G401 (cell line): ENCODE results near the gene TMEM273. TPM values are rescaled to one million over a fixed set of nuclear protein-coding genes. Genes with fewer than 3 reads are reported as not detected.
A peak's percentile ranks its signal among the peaks of the same experiment; 100 is the strongest.

ENCODE experiments used
- DNase-seq: peaks from one replicate; pipeline ENCODE4 v3.0.0-alpha.2; 2015; ENCODE audit warnings: low spot score
- in situ Hi-C: cut with HindIII; loops from 2 replicates; pipeline ENCODE4 v1.10.0; 2016; ENCODE audit warnings: low sequenced_read_pairs, mixed read lengths
- total RNA-seq: library from RNA; depleted of rRNA; stranded (reverse); fragments of >200 nt; shearing (Covaris generic); gene quantifications from 2 replicates; pipeline ENCODE4 v1.2.3, GENCODE V29; 2014

Gene TMEM273
- total RNA-seq, 1 experiment from 2014 or later, result not detected

DNA sequence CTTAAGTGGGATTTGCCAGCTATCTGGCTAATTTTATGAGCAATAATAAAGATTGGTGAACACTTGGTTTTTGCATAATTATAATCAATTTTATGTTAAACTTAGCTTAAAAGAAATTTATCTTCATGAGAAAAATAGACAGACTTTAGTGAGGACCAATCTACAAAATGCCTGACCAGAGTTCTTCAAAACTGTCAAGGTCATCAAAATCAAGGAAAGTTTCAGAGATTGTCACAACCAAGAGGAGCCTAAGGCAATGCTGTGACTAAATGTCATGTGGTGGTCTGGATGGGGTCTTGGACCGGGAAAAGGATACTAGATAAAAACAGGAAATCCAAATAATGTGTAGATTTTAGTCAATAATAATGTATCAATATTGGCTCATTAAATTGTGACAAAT lies 36.7 kb downstream of the TMEM273 start:
- in situ Hi-C loops, result no loop called here

DNA sequence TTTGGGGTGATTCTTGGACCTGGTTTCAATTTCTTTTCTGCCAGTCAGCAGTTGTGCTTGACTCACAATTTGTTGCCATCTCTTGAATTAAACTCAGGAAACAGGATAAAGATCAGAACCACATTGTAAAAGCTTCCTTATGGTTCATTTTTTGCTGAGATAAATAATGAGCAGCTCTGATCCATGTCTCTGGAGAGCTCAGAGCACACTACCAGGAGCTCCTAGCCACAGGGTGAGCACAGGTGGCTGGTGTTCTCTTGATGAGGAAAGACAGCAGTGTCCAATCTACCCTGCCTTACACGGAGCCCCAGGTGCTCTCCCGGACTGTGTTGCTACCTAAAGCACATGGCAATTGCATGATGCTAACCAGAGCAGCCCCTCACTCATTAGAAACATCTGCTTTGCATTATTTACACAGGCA lies 37.2 kb downstream of the TMEM273 start:
- no peak for DNase-seq
- in situ Hi-C loops, result no loop called here

More for the DNA sequence above, 36.7 kb downstream of the TMEM273 start:
- DNase-seq, result no peak

DNA sequence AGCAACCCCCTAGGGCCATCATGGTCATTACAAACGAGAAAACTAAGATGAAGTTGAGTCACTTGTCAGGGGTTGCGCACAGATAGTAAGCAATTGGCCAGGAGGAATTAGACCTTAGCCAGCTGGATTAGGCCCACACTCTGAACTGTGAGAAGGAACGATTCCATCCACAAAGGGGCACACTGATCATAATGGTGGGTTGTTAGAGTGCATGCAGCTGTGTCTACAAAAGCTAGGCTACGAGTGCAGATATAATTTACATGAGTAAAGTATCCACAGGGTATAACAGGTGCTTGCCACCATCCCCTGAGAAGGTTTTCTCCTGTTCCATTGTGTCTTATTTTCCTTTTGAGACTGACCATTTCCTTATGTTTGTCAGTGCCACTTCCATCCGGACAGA lies 37.8 kb downstream of the TMEM273 start:
- in situ Hi-C loops, result no loop called here
- no peak for DNase-seq

DNA sequence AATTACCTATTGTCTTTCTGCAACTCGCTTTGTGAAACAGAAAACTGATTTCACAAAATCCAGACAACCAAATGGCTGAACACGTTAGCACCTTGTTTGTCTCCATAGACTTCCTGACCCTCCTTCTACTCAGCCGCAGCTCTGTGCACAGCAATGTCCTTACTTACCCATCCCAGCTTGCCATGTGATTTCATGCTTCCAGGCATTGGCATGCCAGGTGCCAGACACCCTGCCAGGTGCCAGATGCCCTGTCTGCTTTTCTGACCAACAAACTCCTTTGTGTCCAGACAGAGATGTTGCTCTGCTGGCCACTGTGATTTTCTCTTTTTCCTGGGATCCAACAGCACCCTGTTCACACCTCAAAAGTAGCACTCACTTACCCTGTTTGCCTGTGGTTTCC lies 38.3 kb downstream of the TMEM273 start:
- in situ Hi-C loops, result no loop called here
- peak; percentile 93 for DNase-seq

DNA sequence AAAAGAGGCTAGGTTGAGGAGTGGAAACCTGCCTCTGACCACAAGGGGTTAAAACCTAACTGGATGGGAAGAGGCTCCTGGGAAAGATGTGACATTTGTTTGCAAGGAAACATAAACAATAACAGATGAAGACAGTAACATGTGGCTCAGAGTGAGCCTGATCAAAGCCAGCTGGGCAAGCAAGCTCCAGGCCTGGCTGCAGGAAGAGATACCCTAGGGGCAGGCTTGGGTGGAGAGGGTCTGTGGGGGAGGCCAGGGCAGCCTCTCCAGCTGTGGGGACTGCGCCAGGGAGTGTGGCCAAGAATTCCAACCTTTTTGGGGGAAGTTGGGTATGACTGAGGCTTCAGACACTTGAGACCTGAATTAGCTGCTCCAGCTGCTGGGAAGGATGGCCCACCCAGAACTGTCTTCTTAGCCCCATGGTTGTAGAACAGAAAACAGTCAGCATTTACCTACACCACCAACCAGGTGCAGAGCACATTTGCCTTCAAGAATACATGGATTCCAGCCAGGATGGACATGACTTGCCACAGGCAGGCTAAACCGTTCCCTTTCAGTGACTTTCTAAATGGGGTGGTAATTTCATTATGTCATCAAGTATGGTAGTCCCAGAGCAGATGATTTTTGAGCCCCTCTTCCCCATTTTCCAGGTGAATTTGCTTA lies 44.0 kb downstream of the TMEM273 start:
- in situ Hi-C loops, result no loop called here

DNA sequence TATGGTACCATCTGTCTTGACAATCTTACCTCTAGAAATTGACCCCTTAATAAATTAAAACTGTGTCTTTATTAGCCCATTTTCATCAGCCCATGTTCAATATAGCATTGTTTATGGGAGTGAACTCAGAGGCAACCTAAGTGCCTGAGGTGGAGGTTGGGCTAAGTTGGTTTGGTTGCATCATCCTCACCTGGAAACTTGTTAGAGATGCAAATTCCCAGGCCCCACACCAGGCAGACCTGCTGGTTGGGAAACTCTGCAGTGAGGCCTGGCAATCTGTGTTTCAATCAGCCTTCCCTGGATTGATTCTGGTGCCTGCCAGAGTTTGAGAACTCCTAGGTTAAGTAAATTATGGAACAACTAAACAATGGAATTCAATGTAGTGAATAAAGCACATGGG lies 44.9 kb downstream of the TMEM273 start:
- DNase-seq, result no peak
- in situ Hi-C loops, result no loop called here

More for the DNA sequence above, 44.0 kb downstream of the TMEM273 start:
- no peak for DNase-seq

DNA sequence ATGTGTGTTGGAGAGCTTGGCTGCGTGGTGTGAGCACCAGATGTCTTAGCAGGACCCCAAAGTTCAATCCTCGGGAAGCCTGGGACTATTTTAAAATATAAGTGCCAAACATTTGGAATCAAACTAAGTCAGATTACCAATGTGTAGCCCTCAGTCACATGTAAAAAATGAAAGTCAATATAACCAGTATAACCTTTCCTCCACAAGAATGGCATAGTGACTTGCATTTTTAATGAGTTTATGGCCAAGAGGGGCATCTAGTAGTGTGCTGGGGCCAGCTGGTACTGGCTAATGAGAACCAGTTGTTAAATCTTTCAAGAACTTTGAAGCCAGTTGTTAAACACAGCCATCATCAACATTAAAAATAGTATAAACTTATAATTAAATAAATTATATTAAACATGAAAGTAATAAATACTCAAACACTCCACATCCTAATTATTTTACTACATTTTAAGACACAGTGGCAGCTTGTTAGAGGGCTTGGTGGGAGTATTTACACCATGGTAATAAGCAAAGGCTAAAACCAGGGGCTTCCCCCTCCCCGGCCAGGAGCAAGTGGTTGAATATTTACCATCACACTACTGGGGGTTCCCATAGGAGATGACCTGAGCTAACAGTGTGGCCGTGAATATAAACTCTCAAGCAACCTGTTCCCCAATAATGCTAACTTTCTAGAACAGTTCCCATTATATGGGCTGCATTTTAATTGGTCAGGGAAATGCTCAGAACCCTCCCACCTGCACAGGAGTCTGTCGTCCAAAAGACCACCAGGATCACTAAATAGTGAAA lies 46.5 kb downstream of the TMEM273 start:
- DNase-seq, result no peak
- in situ Hi-C loops, result no loop called here

DNA sequence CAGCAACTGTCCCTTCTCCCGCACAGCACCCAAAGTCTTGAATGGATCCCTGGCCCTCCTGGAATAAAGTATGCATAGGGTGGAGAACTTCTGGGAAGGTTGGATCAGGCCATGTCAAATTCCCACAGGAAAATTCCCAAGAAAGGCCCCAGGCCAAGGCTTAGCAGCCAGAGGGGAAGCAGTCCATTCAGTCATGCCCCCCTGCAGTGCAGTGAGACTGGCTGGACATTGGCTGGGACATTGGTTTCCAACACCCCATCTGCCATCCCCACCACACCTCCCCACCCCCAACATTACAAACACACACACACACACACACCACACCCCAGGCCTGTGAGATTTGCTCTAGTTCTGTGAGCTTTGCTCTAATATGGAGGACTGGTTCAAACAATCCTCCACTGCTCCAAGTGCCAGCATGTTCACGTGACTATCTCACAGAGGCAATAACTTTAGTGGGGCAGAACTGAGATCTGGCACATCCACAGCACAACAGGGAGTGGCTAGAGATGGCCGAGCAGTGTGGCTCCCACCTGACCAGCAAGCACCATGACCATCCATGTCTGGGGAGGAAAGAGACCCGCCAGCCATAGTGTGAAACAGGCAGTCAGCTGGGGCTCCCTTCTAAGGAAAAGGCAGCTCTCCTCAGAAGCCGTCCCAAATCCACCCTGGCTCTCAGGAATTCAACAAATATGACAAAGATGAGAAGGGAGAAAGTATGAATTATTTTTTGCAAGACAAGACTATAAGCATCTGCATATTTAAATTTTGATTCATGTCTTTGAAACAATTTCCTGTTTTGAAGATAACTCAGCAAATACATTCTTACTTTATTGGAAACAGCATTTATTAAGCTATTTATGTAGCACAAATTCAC lies 47.6 kb downstream of the TMEM273 start:
- DNase-seq, result no peak
- in situ Hi-C loops, result no loop called here

DNA sequence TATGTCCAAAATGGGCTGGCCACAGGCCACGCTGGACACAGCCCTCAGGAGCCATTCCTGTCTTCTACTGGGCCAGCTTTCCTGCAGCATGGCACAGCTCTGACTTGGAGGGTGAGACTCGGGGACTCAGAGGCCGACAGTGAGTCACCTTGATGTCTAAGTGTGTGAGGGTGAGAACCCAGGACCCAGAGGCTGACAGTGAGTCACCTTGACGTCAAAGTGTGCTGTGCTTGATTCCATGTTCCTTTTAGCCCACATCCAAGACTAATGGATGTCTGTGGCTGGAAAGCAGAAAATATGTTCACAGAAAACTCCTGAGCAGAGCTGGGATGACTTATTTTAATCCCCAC lies 48.4 kb downstream of the TMEM273 start:
- no peak for DNase-seq
- in situ Hi-C loops, result no loop called here

DNA sequence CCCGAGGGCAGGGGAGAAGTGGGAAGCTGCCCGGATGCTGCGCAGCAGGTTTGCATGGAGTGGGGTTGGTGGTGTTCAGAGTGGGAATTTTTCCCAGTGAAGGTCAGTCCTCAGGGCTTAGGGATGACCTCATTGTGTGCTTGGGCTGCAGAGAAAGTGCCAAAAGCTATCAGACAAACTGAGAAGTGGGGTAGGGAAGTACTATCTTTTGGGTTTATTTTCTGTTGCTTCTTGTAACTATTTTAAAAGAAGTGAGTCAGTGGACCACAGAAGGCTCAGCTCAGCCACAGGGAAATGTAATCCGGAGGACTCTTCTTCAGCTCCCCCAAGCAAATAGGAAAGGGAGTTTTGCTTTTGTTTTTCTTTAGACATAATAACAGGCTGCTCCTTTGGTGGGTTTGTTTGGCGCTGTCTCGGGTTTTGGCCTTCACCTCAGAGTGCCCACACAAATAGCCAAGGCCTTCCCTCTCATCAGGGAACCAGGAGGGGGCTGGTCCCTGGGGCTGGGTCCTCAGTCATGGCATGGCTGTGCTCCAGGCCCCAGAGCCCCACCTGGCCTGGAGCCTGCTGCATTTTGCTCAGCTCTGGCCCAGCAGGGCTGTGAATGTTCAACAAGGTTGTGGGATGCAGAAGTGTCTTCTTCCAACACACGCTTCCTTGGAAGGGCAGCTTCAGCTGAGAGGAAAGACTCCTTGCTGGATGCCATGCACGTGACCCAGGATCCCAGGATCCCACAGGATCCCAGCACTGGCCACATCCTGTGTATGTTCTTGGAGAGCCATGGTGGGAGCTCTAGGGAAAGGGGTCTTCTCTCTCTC lies 49.0 kb downstream of the TMEM273 start:
- DNase-seq, result no peak
- in situ Hi-C loops, result no loop called here

DNA sequence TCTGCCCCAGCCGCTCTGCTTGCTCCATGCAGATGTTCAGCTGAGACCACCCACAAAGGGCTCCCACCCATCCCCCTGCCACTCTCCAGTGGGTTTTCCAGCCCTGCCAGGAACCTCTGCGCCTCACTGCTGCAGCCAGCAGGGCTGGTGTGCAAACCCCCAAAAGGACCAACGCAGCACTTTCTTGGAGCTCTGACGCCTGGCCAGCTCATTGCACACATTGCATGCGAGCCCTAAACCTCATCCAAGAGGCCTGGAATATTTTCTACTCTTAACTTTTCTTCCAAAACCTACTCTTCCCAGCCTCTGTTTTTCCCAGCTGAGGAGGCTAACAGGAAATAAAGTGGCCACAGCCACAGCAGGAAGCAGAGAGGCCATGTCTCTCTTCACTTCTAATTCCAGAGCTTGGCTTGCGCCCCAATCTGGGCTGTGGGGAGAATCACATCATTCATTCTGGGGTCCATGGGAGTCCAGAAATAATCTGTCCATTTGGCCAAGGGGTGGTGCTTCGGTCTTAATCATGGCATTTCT lies 49.8 kb downstream of the TMEM273 start:
- in situ Hi-C loops, result no loop called here
- no peak for DNase-seq

DNA sequence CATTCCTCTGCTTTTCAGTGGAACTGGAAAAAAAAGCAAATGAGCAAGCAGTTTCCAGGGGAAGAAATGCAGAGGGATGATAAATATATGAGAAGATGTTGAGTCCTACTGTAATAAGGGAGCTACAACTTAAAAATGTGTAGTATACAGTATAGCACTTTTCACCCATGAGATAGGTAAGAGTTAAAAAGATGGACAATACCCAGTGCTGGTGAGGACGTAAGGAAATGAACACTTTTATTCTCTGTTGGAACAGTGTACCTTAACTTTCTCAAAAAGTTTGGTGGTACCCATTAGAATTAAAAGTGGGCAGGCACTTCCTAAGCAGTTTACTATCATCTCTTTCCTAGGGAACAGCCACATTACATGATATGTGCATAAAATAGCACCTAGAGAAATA lies 51.7 kb downstream of the TMEM273 start:
- DNase-seq, result no peak
- in situ Hi-C loops, result no loop called here

DNA sequence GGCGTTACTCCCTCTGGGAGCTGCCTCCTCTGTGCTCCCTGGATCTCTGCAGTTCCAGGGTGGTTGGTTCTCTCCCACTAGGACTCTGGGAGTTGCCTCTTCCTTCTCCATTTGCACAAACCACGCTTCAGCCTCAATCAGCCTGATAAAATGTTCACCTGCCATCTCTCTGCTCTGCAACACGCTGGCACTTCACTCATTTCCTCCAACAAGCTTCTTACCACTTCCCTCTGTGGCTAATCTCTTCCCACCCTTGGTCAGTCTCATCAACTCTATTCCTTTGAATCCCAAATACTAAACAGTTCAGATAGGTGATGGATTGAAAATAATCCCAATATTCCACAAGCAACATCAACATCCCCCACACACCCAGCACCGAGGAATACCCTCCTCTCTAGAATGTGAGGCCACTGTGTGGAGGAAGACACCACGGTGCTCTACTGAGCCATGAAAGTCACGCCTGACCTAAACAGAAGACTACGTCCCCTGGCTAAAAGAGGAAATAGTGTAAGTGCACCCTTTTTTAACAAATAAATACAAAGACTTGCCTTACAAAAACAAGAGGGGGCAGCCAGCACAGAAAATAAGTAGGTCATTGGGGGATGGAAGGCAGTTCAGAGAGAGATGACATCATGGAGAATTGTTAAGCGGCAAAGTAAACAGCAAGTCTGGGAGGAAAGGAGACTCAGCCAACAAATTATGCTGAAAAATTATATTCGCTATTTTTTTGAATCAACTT lies 52.4 kb downstream of the TMEM273 start:
- in situ Hi-C loops, result no loop called here
- DNase-seq, result no peak

DNA sequence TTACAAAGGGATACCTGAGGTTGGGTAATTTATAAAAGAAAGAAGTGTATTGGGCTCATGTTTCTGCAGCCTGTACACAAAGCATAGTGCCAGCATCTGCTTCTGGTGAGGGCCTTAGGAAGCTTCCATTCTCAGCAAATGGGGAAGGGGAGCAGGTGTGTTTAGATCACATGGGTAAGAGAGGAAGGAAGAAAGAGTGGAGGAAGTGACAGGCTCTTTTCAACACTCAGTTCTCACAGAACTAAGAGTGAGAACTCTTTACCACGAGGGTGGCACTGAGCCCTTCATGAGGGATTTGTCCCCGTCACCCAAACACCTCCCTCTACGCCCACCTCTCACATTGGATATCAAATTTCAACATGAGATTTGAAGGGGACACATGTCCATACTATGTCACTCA lies 53.9 kb downstream of the TMEM273 start:
- DNase-seq, result no peak
- in situ Hi-C loops, result no loop called here

DNA sequence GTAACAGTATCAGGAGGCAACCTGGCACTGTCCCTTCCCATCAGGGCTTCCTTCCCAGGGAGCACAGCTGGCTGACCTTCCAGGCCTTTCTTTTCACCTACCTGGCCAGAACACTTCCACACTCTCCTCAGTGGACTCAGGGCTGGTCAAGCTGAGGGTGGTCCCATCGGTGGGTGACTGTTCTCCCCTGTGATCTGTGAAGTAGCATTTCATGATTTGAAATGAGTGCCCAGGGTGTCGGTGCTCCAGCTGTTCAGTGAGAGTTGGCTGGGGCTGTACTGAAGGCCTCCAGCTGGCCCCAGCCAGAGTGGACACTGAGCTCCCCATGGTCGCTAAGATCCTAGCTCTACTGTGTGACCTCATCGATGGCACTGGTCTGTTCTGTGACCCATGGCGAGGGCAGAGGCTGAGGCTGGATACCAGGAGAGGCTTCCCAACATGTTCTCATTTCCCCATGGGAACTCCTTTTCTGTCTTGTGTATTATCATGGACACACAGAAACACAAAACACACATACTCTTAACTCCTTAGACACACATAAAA lies 54.4 kb downstream of the TMEM273 start, which contains the start of gene FAM170B:
TSS of gene FAM170B (minus strand) at position 316 of the 543 bp plus-strand sequence. CDS start at position 213, 103 bp downstream.
- no peak for DNase-seq
- in situ Hi-C loops, result no loop called here

DNA sequence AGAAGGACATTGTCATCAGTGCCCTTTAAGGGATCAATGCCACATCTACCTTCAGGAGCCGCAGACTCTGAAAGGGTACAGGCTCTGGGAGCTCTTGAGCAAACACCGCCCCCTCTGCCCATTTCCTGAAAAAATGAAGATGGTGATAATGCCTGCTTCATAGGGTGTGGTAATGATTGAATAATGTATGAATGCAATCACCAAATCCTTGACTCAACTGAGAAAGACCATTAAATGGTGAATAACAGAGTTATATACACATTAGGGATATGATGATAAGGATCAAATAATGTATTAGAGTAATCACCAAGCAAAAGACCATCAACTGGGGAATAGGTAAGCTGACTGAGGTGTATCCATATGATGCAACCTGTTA lies 55.8 kb downstream of the TMEM273 start:
- in situ Hi-C loops, result no loop called here
- no peak for DNase-seq

DNA sequence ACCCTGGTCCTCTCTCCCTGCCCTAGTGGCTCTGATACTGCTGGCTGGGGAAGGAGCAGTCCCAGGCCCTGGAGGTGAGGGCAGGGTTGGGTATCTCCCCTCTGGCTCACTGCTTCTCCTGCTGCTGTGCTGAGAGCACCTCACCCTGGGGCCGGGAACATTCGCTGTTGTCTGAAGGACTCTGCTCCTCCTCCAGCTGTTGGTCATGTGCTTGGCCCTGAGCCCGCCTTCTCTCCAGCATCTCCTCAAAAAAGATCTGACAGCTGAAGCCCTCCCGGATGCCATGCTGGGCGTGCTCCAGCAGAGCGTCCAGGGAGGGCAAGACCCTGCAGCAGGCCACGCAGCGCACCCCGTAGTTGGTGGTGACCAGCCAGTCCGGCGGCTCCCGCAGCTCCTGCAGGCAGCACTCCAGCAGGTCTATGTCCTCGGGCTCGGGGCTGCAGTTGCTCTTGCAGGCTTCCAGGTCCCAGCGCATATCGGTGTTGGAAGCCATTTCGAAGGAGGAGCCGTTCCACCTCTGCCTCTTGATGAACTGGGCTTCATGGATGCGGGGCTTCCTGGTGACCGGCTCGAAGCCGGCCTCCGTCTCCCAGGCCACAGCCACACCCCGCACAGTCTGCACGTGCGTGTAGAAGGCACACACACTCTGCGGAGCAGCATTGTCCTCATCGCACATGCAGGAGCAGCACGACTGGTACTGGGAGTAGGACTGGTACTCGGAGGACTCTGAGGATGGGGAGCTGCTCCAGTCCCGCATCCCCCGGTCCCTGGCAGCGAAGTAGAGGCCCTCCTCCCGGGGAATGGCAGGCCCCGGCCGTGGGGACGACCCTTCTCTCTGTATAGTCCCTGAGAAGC lies 56.5 kb downstream of the TMEM273 start:
- in situ Hi-C loops, result no loop called here
- no peak for DNase-seq
